ENCODE measurements around the gene PPP1R15A.

Gene PPP1R15A

GRCh38 chr19:48833977-48834376 is 38.2 kb upstream of the PPP1R15A start:
- Histone ChIP-seq H3K79me2 (ENCODE audit: insufficient read depth, low read length) (no peaks in the 10 kb centered on the region), H3K9me3 (ENCODE audit: insufficient read depth, low read length) (no peaks in the 10 kb centered on the region), H3K4me2 (ENCODE audit: low read depth, low read length, poor library complexity, severe bottlenecking) (no peak overlapping the region), H2AFZ (ENCODE audit: low read depth, low read length, severe bottlenecking) (no peak overlapping the region), H3K27me3 (ENCODE audit: low read length) (no peaks in the 10 kb centered on the region), H3K9me2 (replicated peaks; ENCODE audit: insufficient read depth, low read length) (no peaks in the 10 kb centered on the region), H3K4me3 (ENCODE audit: insufficient read depth, low read length, poor library complexity, severe bottlenecking) (no peak overlapping the region), H4K20me1 (ENCODE audit: low read depth, low read length) (no peaks in the 10 kb centered on the region), H3F3A (ENCODE audit: insufficient read depth) (0 out of 2 replicates have a peak, but pooled peaks cover 3% of the 10 kb centered on the region), H3K27ac (ENCODE audit: low read depth, low read length) (no peak overlapping the region), H3K9ac (ENCODE audit: low read length) (no peak overlapping the region), H3K36me3 (ENCODE audit: low read length) (no peaks in the 10 kb centered on the region)
- TF ChIP-seq EZH2phosphoT487 (conservative IDR thresholded peaks at IDR 0.05; ENCODE audit: low read length) = no peak

GRCh38 chr19:48835734-48836088 is 36.5 kb upstream of the PPP1R15A start:
- Histone ChIP-seq H3K79me2 (ENCODE audit: insufficient read depth, low read length) (no peaks in the 10 kb centered on the region), H3K9ac (ENCODE audit: low read length) (peak overlapping the region; percentile 47), H4K20me1 (ENCODE audit: low read depth, low read length) (no peaks in the 10 kb centered on the region), H3K4me3 (ENCODE audit: insufficient read depth, low read length, poor library complexity, severe bottlenecking) (peak overlapping the region; percentile 36), H3F3A (ENCODE audit: insufficient read depth) (0 out of 2 replicates have a peak, but pooled peaks cover 6% of the 10 kb centered on the region), H3K27me3 (ENCODE audit: low read length) (no peaks in the 10 kb centered on the region), H3K9me2 (replicated peaks; ENCODE audit: insufficient read depth, low read length) (no peaks in the 10 kb centered on the region), H3K9me3 (ENCODE audit: insufficient read depth, low read length) (no peaks in the 10 kb centered on the region), H3K36me3 (ENCODE audit: low read length) (no peaks in the 10 kb centered on the region), H3K4me2 (ENCODE audit: low read depth, low read length, poor library complexity, severe bottlenecking) (peak overlapping the region; percentile 63), H3K27ac (ENCODE audit: low read depth, low read length) (peak overlapping the region; percentile 40), H2AFZ (ENCODE audit: low read depth, low read length, severe bottlenecking) (peak overlapping the region; percentile 93)
- TF ChIP-seq CTCF (IDR thresholded peaks at IDR 0.05; ENCODE audit: insufficient read depth, low read length, poor library complexity, severe bottlenecking) (peak; percentile 77), EZH2phosphoT487 (conservative IDR thresholded peaks at IDR 0.05; ENCODE audit: low read length) (no peak)

- H3F3A ChIP-seq (ENCODE audit: insufficient read depth) = 0 out of 2 replicates have a peak, but pooled peaks cover 6% of the 10 kb centered on the region
Measured at GRCh38 chr19:48836089-48837017, 35.9 kb upstream of the PPP1R15A start, which contains the start of gene HSD17B14. Gene HSD17B14, minus strand, starts transcription at chr19:48836491. Its CDS starts 80 bp downstream, at chr19:48836411.

More at GRCh38 chr19:48836089-48837017, 35.9 kb upstream of the PPP1R15A start, which contains the start of gene HSD17B14:
- Histone ChIP-seq H3K79me2 (ENCODE audit: insufficient read depth, low read length) (no peaks in the 10 kb centered on the region), H3K9ac (ENCODE audit: low read length) (peak within 1 kb of the TSS; percentile 47), H3K4me3 (ENCODE audit: insufficient read depth, low read length, poor library complexity, severe bottlenecking) (peak within 1 kb of the TSS; percentile 46), H3K27ac (ENCODE audit: low read depth, low read length) (peak within 1 kb of the TSS; percentile 40), H3K36me3 (ENCODE audit: low read length) (no peaks in the 10 kb centered on the region), H3K27me3 (ENCODE audit: low read length) (no peaks in the 10 kb centered on the region), H3K9me2 (replicated peaks; ENCODE audit: insufficient read depth, low read length) (no peaks in the 10 kb centered on the region), H3K4me2 (ENCODE audit: low read depth, low read length, poor library complexity, severe bottlenecking) (peak within 1 kb of the TSS; percentile 63), H4K20me1 (ENCODE audit: low read depth, low read length) (no peaks in the 10 kb centered on the region), H2AFZ (ENCODE audit: low read depth, low read length, severe bottlenecking) (peak within 1 kb of the TSS; percentile 93), H3K9me3 (ENCODE audit: insufficient read depth, low read length) (no peaks in the 10 kb centered on the region)
- TF ChIP-seq EZH2phosphoT487 (conservative IDR thresholded peaks at IDR 0.05; ENCODE audit: low read length) (no peak), CTCF (IDR thresholded peaks at IDR 0.05; ENCODE audit: insufficient read depth, low read length, poor library complexity, severe bottlenecking) (no peak)
